Common myeloid progenitor, CD34-positive (primary cell): ENCODE measurements around the gene AQP1.

Experiments used
- CTCF ChIA-PET: fragments of 350-600 bp; sonication (Branson Sonifier 250); formaldehyde crosslinking; loops from one replicate; lab custom pipeline; 2021; ENCODE audit warnings: antibody characterized with exemption; lab: Charles Lee
- POLR2A ChIA-PET: fragments of 350-600 bp; sonication (Branson Sonifier 250); formaldehyde crosslinking; loops from one replicate; lab custom pipeline; 2021; ENCODE audit warnings: antibody characterized with exemption; lab: Charles Lee
- DNase-seq, 3 donors: peaks; one replicate each; pipeline versions ENCODE4 v3.0.0 to v3.0.0-alpha.2; 2013
- H3K27ac ChIP-seq, 2 experiments: 1 replicate in 1 of 2; 2 replicates in 1 of 2; pipeline ENCODE4 v1.7.0; 2013; ENCODE audit warnings: inconsistent platforms in 2 of 2, low read length in 2 of 2, mild to moderate bottlenecking in 2 of 2, low read depth in 1 of 2, moderate library complexity in 1 of 2; ENCODE audit not compliant: severe bottlenecking in 2 of 2, insufficient read depth in 1 of 2, poor library complexity in 1 of 2
- H3K27me3 ChIP-seq, 5 experiments: replicated peaks in 2 of 5; 1 replicate in 3 of 5; 2 replicates in 2 of 5; pipeline versions ENCODE4 v1.6.1 to v1.7.0; 2013; ENCODE audit warnings: low read length in 4 of 5, mild to moderate bottlenecking in 2 of 5, moderate library complexity in 2 of 5, inconsistent platforms in 1 of 5; ENCODE audit not compliant: insufficient read depth in 5 of 5, control insufficient read depth in 4 of 5
- H3K36me3 ChIP-seq, 4 experiments: 1 replicate in 2 of 4; 2 replicates in 2 of 4; pipeline versions ENCODE4 v1.6.1 to v1.7.0; 2013; ENCODE audit warnings: low read length in 3 of 4, control low read depth in 1 of 4, mild to moderate bottlenecking in 1 of 4; ENCODE audit not compliant: control insufficient read depth in 4 of 4, insufficient read depth in 4 of 4
- H3K4me1 ChIP-seq, 4 experiments: 1 replicate in 3 of 4; 2 replicates in 1 of 4; pipeline versions ENCODE4 v1.6.1 to v1.7.1; 2013; ENCODE audit warnings: low read length in 3 of 4, mild to moderate bottlenecking in 3 of 4, control low read depth in 1 of 4, inconsistent platforms in 1 of 4, moderate library complexity in 1 of 4; ENCODE audit not compliant: control insufficient read depth in 4 of 4, insufficient read depth in 4 of 4; ENCODE audit errors: control extremely low read depth in 1 of 4
- H3K4me3 ChIP-seq, 7 experiments: 1 replicate in 4 of 7; 2 replicates in 3 of 7; pipeline versions ENCODE4 v1.5.1 to v1.7.0; 2013; ENCODE audit warnings: mild to moderate bottlenecking in 7 of 7, low read length in 6 of 7, moderate library complexity in 6 of 7, inconsistent platforms in 2 of 7, low read depth in 2 of 7, control low read depth in 1 of 7; ENCODE audit not compliant: insufficient read depth in 4 of 7, control insufficient read depth in 1 of 7; ENCODE audit errors: extremely low read depth in 1 of 7
- H3K9me3 ChIP-seq, 5 experiments: 1 replicate in 4 of 5; 2 replicates in 1 of 5; pipeline versions ENCODE4 v1.6.1 to v1.7.1; 2013; ENCODE audit warnings: low read length in 4 of 5, mild to moderate bottlenecking in 2 of 5, inconsistent platforms in 1 of 5, low read depth in 1 of 5, moderate library complexity in 1 of 5; ENCODE audit not compliant: control insufficient read depth in 4 of 5, insufficient read depth in 2 of 5; ENCODE audit errors: control extremely low read depth in 1 of 5
- WGBS: methylation state at CpG from one replicate; pipeline ENCODE4 v1.1.5; 2013; ENCODE audit not compliant: insufficient coverage; 5-methylcytosine and 5-hydroxymethylcytosine counted together

AQP1 gene

GRCh38 chr7:30941582-30942323 lies 30.1 kb downstream of the AQP1 start:
- Histone ChIP-seq H3K4me1 (peaks cover 0 to 3% (median 0%) of the 10 kb centered on the region in 4 experiments), H3K27ac (no peak overlapping the region), H3K9me3 (peaks cover 0 to 17% (median 0%) of the 10 kb centered on the region in 5 experiments), H3K4me3 (no peak overlapping the region), H3K27me3 (peaks cover 7 to 27% (median 19%) of the 10 kb centered on the region in 5 experiments), H3K36me3 (no peaks in the 10 kb centered on the region)
- POLR2A ChIA-PET, result interaction anchor here (0.8 to 1.1 kb wide), 2 partner anchors 12 to 245 kb away, joined by 3 read pairs; no protein-coding TSS in a partner anchor
- no peak for DNase-seq
- CTCF ChIA-PET, result interaction anchor here (1.2 kb wide), 1 partner anchor 30 kb away, joined by 3 read pairs; no protein-coding TSS in a partner anchor
- WGBS, result 85% methylated on average over 4 of the region's 8 CpGs

GRCh38 chr7:30950197-30950596 lies 38.5 kb downstream of the AQP1 start:
- POLR2A ChIA-PET, result no interaction called here

GRCh38 chr7:30954914-30955313 lies 43.3 kb downstream of the AQP1 start:
- Histone ChIP-seq H3K27ac (no peak overlapping the region), H3K4me1 (no peaks in the 10 kb centered on the region), H3K36me3 (no peaks in the 10 kb centered on the region), H3K9me3 (peaks cover 0 to 7% (median 0%) of the 10 kb centered on the region in 5 experiments), H3K4me3 (no peak overlapping the region), H3K27me3 (peaks cover 0 to 8% (median under 1%) of the 10 kb centered on the region in 5 experiments)
- POLR2A ChIA-PET, result no interaction called here
- CTCF ChIA-PET, result no interaction called here
- DNase-seq, result no peak
- 60% methylated on average over 1 of the region's 4 CpGs for WGBS

More at GRCh38 chr7:30950197-30950596, 38.5 kb downstream of the AQP1 start:
- Histone ChIP-seq H3K36me3 (no peaks in the 10 kb centered on the region), H3K27ac (no peak overlapping the region), H3K4me1 (no peaks in the 10 kb centered on the region), H3K4me3 (no peak overlapping the region), H3K27me3 (peaks cover 0 to 8% (median 2%) of the 10 kb centered on the region in 5 experiments), H3K9me3 (peaks cover 0 to 10% (median 0%) of the 10 kb centered on the region in 5 experiments)
- DNase-seq, result no peak
- CTCF ChIA-PET, result interaction anchor here (1.4 kb wide), 1 partner anchor 35 kb away, joined by 3 read pairs; no protein-coding TSS in a partner anchor

GRCh38 chr7:30956704-30957103 lies 45.1 kb downstream of the AQP1 start:
- Histone ChIP-seq H3K4me1 (no peaks in the 10 kb centered on the region), H3K36me3 (no peaks in the 10 kb centered on the region), H3K27me3 (peaks cover 0 to 4% (median 0%) of the 10 kb centered on the region in 5 experiments), H3K4me3 (no peak overlapping the region), H3K9me3 (peaks cover 0 to 6% (median 0%) of the 10 kb centered on the region in 5 experiments), H3K27ac (no peak overlapping the region)
- POLR2A ChIA-PET, result no interaction called here
- CTCF ChIA-PET, result interaction anchor here (0.6 kb wide), 1 partner anchor 919 kb away, joined by 3 read pairs; no protein-coding TSS in a partner anchor
- DNase-seq, result no peak
- WGBS, result no CpG with 5 or more reads among the region's 1 CpG

GRCh38 chr7:30963842-30964241 lies 52.2 kb downstream of the AQP1 start, which contains the start of gene GHRHR:
TSS of gene GHRHR (plus strand) at chr7:30963953. CDS start at chr7:30964069, 116 bp downstream.
- H3K4me3 ChIP-seq, result no peak within 1 kb of the TSS
- CTCF ChIA-PET, result no interaction called here
- WGBS, result 83% methylated on average over 11 of the region's 11 CpGs

GRCh38 chr7:30965372-30965771 lies 53.7 kb downstream of the AQP1 start:
- H3K27me3 ChIP-seq, result peaks cover 0 to 7% (median 0%) of the 10 kb centered on the region in 5 experiments
- H3K4me1 ChIP-seq, result no peaks in the 10 kb centered on the region
- no peak overlapping the region for H3K27ac ChIP-seq
- DNase-seq, result no peak
- 67% methylated on average over 1 of the region's 4 CpGs for WGBS
- ChIA-PET POLR2A (no interaction called here), CTCF (interaction anchor here (1.2 to 3.1 kb wide), 3 partner anchors 9 to 28 kb away, joined by 3 to 10 read pairs (median 3); no protein-coding TSS in a partner anchor)
- H3K9me3 ChIP-seq, result no peaks in the 10 kb centered on the region
- no peaks in the 10 kb centered on the region for H3K36me3 ChIP-seq
- H3K4me3 ChIP-seq, result no peak overlapping the region

More at GRCh38 chr7:30963842-30964241, 52.2 kb downstream of the AQP1 start, which contains the start of gene GHRHR:
- H3K4me1 ChIP-seq, result no peaks in the 10 kb centered on the region
- H3K9me3 ChIP-seq, result no peaks in the 10 kb centered on the region
- H3K27me3 ChIP-seq, result peaks cover 0 to 7% (median 0%) of the 10 kb centered on the region in 5 experiments
- H3K36me3 ChIP-seq, result no peaks in the 10 kb centered on the region
- no peak for DNase-seq
- POLR2A ChIA-PET, result no interaction called here
- H3K27ac ChIP-seq, result no peak within 1 kb of the TSS

- Histone ChIP-seq H3K9me3 (no peaks in the 10 kb centered on the region), H3K36me3 (no peaks in the 10 kb centered on the region), H3K27ac (no peak overlapping the region), H3K4me1 (no peaks in the 10 kb centered on the region), H3K4me3 (no peak overlapping the region), H3K27me3 (peaks cover 0 to 7% (median 0%) of the 10 kb centered on the region in 5 experiments)
- CTCF ChIA-PET, result interaction anchor here (1.2 to 3.1 kb wide), 3 partner anchors 8 to 29 kb away, joined by 3 to 10 read pairs (median 3); no protein-coding TSS in a partner anchor
- POLR2A ChIA-PET, result no interaction called here
- no peak for DNase-seq
- 90% methylated on average over 7 of the region's 9 CpGs for WGBS
These were observed 54.2 kb downstream of the AQP1 start for GRCh38 chr7:30965883-30966282.
